GM12878 (cell line): ENCODE results near the gene MYMK. TPM values are rescaled to one million over a fixed set of nuclear protein-coding genes. Genes with fewer than 3 reads are reported as not detected.

Experiments used
- ATAC-seq: fragments of 200-7000 bp; cut with Tn5 transposase; 3 replicates; pipeline ENCODE4 v1.9.1; 2020; ENCODE audit warnings: mild to moderate bottlenecking, moderate library complexity
- BruUV-seq: library from RNA; stranded (reverse); fragments of 400-500 nt; replicated peaks from 2 replicates; lab custom pipeline; 2021; lab: Mats Ljungman, UMichigan
- CTCF ChIA-PET: fragments of 300-600 bp; sonication (Branson Sonifier 250); formaldehyde crosslinking; extraction: SDS; loops from one replicate; lab custom pipeline; 2021; ENCODE audit warnings: inconsistent platforms; lab: Yijun Ruan, JAX
- POLR2A ChIA-PET: fragments of 350-600 bp; formaldehyde crosslinking; extraction: SDS; loops from one replicate; lab custom pipeline; 2021; ENCODE audit warnings: inconsistent platforms; lab: Charles Lee
- RAD21 ChIA-PET: fragments of 300-600 bp; sonication (Branson Sonifier 250); formaldehyde crosslinking; loops from one replicate; lab custom pipeline; 2023; ENCODE audit warnings: antibody characterized with exemption; ENCODE audit not compliant: unreplicated experiment; lab: Charles Lee
- SMC1A ChIA-PET: fragments of 300-600 bp; sonication (Branson Sonifier 250); formaldehyde crosslinking; loops from one replicate; lab custom pipeline; 2023; ENCODE audit not compliant: unreplicated experiment, uncharacterized antibody; lab: Charles Lee
- DNase-seq: peaks from one replicate; pipeline ENCODE4 v3.0.0-alpha.2; 2011; ENCODE audit warnings: low read depth, low spot score
- FAIRE-seq: peaks from 3 replicates; lab custom pipeline; 2011; peaks lifted over from hg19 to GRCh38; lab: Jason Lieb, UNC
- H2AFZ ChIP-seq: 2 replicates; pipeline ENCODE4 v1.6.0; 2011; ENCODE audit warnings: low read depth, low read length, control low read depth; ENCODE audit not compliant: control insufficient read depth
- H3K27ac ChIP-seq: 2 replicates; pipeline ENCODE4 v1.5.1; 2011; ENCODE audit warnings: control low read depth; ENCODE audit not compliant: control insufficient read depth, insufficient read depth
- H3K27me3 ChIP-seq, 2 experiments: replicated peaks in 1 of 2; 2 replicates each; pipeline versions ENCODE4 v1.6.0 to v1.6.1; 2011; ENCODE audit warnings: low read length in 1 of 2; ENCODE audit not compliant: control insufficient read depth in 2 of 2, insufficient read depth in 2 of 2
- H3K36me3 ChIP-seq, 2 experiments: 2 replicates each; pipeline ENCODE4 v1.5.1; 2011; ENCODE audit warnings: low read length in 1 of 2; ENCODE audit not compliant: control insufficient read depth in 2 of 2, insufficient read depth in 2 of 2
- H3K4me1 ChIP-seq: 2 replicates; pipeline ENCODE4 v1.6.1; 2011; ENCODE audit warnings: mild to moderate bottlenecking, low read length, moderate library complexity, mixed read lengths; ENCODE audit not compliant: control insufficient read depth, insufficient read depth
- H3K4me2 ChIP-seq: 2 replicates; pipeline ENCODE4 v1.6.0; 2011; ENCODE audit warnings: control low read depth; ENCODE audit not compliant: control insufficient read depth, insufficient read depth
- H3K4me3 ChIP-seq: fragments of 200-600 bp; sonication (generic); 2 replicates; pipeline ENCODE4 v1.5.1; 2016
- H3K79me2 ChIP-seq: 2 replicates; pipeline ENCODE4 v1.6.0; 2011; ENCODE audit warnings: low read length; ENCODE audit not compliant: control insufficient read depth, insufficient read depth
- H3K9ac ChIP-seq: 2 replicates; pipeline ENCODE4 v1.8.0; 2011; ENCODE audit warnings: low read length, control low read depth, mixed read lengths; ENCODE audit not compliant: control insufficient read depth, insufficient read depth
- H3K9me3 ChIP-seq: replicated peaks from 3 replicates; pipeline ENCODE4 v1.5.1; 2011; ENCODE audit warnings: mild to moderate bottlenecking, low read length; ENCODE audit not compliant: control insufficient read depth, insufficient read depth
- H4K20me1 ChIP-seq: 2 replicates; pipeline ENCODE4 v1.6.0; 2011; ENCODE audit not compliant: control insufficient read depth, insufficient read depth
- BRCA1 ChIP-seq: IDR thresholded peaks from 2 replicates; pipeline ENCODE4 v1.6.1; 2011; ENCODE audit warnings: low read depth, low read length, improper control_type of control experiment
- GATAD2B ChIP-seq: fragments of 450-650 bp; conservative IDR thresholded peaks from 2 replicates; pipeline ENCODE4 v1.6.1; 2017; ENCODE audit warnings: low read depth, mild to moderate bottlenecking, moderate library complexity
- HDAC2 ChIP-seq: fragments of 200-600 bp; sonication (generic); IDR thresholded peaks from 2 replicates; pipeline ENCODE4 v1.6.1; 2017
- NFIC ChIP-seq: IDR thresholded peaks from 2 replicates; pipeline ENCODE4 v1.6.1; 2012; ENCODE audit warnings: low read depth, mild to moderate bottlenecking, inconsistent platforms, low read length, moderate library complexity
- NR2C1 ChIP-seq: fragments of 450-650 bp; IDR thresholded peaks from 2 replicates; pipeline ENCODE4 v1.6.1; 2017; ENCODE audit warnings: antibody characterized with exemption, mild to moderate bottlenecking, moderate library complexity
- POLR2AphosphoS2 ChIP-seq: IDR thresholded peaks from 2 replicates; pipeline ENCODE4 v1.6.1; 2011; ENCODE audit warnings: low read depth, mild to moderate bottlenecking, low read length, improper control_type of control experiment, moderate library complexity
- SREBF1 ChIP-seq: IDR thresholded peaks from 2 replicates; pipeline ENCODE4 v1.6.1; 2012; ENCODE audit warnings: mild to moderate bottlenecking, low read length
- TCF12 ChIP-seq: IDR thresholded peaks from 2 replicates; pipeline ENCODE4 v1.6.1; 2011; ENCODE audit warnings: low read depth, mild to moderate bottlenecking, low read length
- WGBS: methylation state at CpG from one replicate; pipeline ENCODE4 v1.1.6; 2016; ENCODE audit warnings: low lambda C conversion rate; ENCODE audit not compliant: insufficient replicate concordance, insufficient coverage; ENCODE audit errors: missing lambda C conversion rate; 5-methylcytosine and 5-hydroxymethylcytosine counted together
- in situ Hi-C: fragments of 300-500 bp; cut with MboI; formaldehyde crosslinking; loops from 9 replicates; pipeline ENCODE4 v1.14.3; 2018; ENCODE audit warnings: mixed read lengths
- intact Hi-C: fragments of 100-400 bp; cut with micrococcal nuclease; formaldehyde crosslinking; loops from one replicate; pipeline ENCODE4 v1.14.2; 2022; ENCODE audit not compliant: unreplicated experiment
- polyA plus RNA-seq, 11 experiments: library from polyadenylated mRNA; depleted of rRNA in 4 of 11; unstranded in 6 of 11; stranded (reverse) in 5 of 11; fragments of >200 nt; fragmentation: Nextera tagmentation in 4 of 11; fragmentation: Illumina TruSeq in 1 of 11; extraction: Ambion mirVana in 4 of 11; extraction: Trizol in 1 of 11; gene quantifications; 1 replicate in 1 of 11; 2 replicates in 10 of 11; pipeline versions ENCODE4 v1.2.1 to v1.2.3, GENCODE V29; 2011 to 2016; ENCODE audit warnings: inconsistent platforms in 2 of 11, missing spikeins in 2 of 11, low read depth in 1 of 11
- total RNA-seq, 4 experiments: library from RNA; depleted of rRNA in 3 of 4; stranded (reverse); fragments of >200 nt in 3 of 4; fragmentation: Illumina TruSeq in 1 of 4; extraction: Trizol in 1 of 4; gene quantifications; 2 replicates each; pipeline versions ENCODE4 v1.2.1 to v1.2.3, GENCODE V29; 2013 to 2021
- TF ChIP-seq, protein P1 (sequence below), 3 experiments: IDR thresholded peaks in 2 of 3; conservative IDR thresholded peaks in 1 of 3; 2 replicates each; pipeline ENCODE4 v1.5.1; 2011; ENCODE audit warnings: low read depth in 3 of 3, low read length in 3 of 3, mild to moderate bottlenecking in 3 of 3, control low read depth in 2 of 3, moderate library complexity in 2 of 3, inconsistent platforms in 1 of 3, mixed read lengths in 1 of 3; ENCODE audit not compliant: control insufficient read depth in 2 of 3, insufficient read depth in 1 of 3; ENCODE audit errors: extremely low read depth in 1 of 3
- TF ChIP-seq, protein P2 (sequence below): fragments of 450-650 bp; IDR thresholded peaks from 2 replicates; pipeline ENCODE4 v1.6.1; 2017; ENCODE audit warnings: low read depth, mild to moderate bottlenecking, moderate library complexity
- TF ChIP-seq, protein P3 (sequence below): fragments of 450-650 bp; formaldehyde crosslinking; IDR thresholded peaks from 2 replicates; pipeline ENCODE4 v1.4.0; 2022; ENCODE audit warnings: mild to moderate bottlenecking, moderate library complexity
- TF ChIP-seq, protein P4 (sequence below): fragments of 450-650 bp; IDR thresholded peaks from 2 replicates; pipeline ENCODE4 v1.6.1; 2014; ENCODE audit warnings: mild to moderate bottlenecking

Gene MYMK
- total and polyA plus RNA-seq, 10 of the 15 experiments (the other 5 are each of a cell fraction or from before 2014, with no cell fraction given): not detected

DNA sequence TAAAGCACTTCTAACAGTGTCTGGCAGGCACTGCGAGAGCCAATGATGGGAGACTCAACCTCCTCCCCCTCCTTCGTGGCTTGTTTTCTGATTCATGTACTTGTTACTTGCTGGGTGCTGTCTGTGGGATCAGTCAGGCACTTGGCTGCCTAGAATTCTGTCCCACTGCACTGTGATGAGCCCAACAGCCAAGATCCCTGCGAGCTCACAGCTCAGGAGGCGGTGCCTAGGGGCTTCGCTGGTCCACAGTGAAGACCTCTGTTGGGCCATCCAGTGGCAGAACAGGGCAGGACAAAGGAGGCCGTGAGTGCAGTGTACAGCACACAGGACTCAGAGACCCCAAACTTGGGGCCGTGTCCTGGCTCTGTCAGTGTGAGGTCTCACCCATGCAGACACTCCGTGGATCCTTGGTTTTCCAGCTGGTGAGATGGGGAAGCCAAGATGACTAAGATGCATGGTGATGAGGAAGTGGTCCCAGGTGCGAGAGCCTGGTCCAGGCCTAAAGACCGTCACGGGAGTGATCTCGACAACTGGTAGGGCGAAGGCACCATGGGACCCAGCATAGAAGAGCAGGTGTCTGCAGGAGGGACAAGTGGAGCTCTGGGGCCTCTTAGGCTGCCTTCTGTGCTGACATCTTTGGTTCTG is 19.5 kb downstream of the MYMK start:
- no peaks in the 10 kb centered on the region for H3K4me1 ChIP-seq
- ChIA-PET POLR2A (no interaction called here), SMC1A (no interaction called here), RAD21 (no interaction called here), CTCF (no interaction called here)
- peaks cover 0 to 2% of the 10 kb centered on the region in 2 experiments; a peak in 2 of 4 replicates for H3K27me3 ChIP-seq
- no peak for DNase-seq
- H3K4me3 ChIP-seq: no peak overlapping the region
- no peak overlapping the region for H2AFZ ChIP-seq
- TF ChIP-seq GATAD2B: no peak
- no peak for TF ChIP-seq BRCA1
- no peak for TF ChIP-seq NFIC
- no peak for TF ChIP-seq POLR2AphosphoS2
- TF ChIP-seq NR2C1: no peak
- no peak for TF ChIP-seq TCF12
- TF ChIP-seq HDAC2: no peak
- TF ChIP-seq, protein P1, sequence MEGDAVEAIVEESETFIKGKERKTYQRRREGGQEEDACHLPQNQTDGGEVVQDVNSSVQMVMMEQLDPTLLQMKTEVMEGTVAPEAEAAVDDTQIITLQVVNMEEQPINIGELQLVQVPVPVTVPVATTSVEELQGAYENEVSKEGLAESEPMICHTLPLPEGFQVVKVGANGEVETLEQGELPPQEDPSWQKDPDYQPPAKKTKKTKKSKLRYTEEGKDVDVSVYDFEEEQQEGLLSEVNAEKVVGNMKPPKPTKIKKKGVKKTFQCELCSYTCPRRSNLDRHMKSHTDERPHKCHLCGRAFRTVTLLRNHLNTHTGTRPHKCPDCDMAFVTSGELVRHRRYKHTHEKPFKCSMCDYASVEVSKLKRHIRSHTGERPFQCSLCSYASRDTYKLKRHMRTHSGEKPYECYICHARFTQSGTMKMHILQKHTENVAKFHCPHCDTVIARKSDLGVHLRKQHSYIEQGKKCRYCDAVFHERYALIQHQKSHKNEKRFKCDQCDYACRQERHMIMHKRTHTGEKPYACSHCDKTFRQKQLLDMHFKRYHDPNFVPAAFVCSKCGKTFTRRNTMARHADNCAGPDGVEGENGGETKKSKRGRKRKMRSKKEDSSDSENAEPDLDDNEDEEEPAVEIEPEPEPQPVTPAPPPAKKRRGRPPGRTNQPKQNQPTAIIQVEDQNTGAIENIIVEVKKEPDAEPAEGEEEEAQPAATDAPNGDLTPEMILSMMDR (IDR thresholded peaks at IDR 0.05 in 2 of 3, conservative IDR thresholded peaks at IDR 0.05 in 1 of 3; ENCODE audit: control insufficient read depth in 2 of 3, extremely low read depth in 1 of 3, insufficient read depth in 1 of 3, low read depth in 3 of 3, low read length in 3 of 3): no peak
- TF ChIP-seq, protein P2, sequence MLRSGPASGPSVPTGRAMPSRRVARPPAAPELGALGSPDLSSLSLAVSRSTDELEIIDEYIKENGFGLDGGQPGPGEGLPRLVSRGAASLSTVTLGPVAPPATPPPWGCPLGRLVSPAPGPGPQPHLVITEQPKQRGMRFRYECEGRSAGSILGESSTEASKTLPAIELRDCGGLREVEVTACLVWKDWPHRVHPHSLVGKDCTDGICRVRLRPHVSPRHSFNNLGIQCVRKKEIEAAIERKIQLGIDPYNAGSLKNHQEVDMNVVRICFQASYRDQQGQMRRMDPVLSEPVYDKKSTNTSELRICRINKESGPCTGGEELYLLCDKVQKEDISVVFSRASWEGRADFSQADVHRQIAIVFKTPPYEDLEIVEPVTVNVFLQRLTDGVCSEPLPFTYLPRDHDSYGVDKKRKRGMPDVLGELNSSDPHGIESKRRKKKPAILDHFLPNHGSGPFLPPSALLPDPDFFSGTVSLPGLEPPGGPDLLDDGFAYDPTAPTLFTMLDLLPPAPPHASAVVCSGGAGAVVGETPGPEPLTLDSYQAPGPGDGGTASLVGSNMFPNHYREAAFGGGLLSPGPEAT: no peak
- TF ChIP-seq, protein P3, sequence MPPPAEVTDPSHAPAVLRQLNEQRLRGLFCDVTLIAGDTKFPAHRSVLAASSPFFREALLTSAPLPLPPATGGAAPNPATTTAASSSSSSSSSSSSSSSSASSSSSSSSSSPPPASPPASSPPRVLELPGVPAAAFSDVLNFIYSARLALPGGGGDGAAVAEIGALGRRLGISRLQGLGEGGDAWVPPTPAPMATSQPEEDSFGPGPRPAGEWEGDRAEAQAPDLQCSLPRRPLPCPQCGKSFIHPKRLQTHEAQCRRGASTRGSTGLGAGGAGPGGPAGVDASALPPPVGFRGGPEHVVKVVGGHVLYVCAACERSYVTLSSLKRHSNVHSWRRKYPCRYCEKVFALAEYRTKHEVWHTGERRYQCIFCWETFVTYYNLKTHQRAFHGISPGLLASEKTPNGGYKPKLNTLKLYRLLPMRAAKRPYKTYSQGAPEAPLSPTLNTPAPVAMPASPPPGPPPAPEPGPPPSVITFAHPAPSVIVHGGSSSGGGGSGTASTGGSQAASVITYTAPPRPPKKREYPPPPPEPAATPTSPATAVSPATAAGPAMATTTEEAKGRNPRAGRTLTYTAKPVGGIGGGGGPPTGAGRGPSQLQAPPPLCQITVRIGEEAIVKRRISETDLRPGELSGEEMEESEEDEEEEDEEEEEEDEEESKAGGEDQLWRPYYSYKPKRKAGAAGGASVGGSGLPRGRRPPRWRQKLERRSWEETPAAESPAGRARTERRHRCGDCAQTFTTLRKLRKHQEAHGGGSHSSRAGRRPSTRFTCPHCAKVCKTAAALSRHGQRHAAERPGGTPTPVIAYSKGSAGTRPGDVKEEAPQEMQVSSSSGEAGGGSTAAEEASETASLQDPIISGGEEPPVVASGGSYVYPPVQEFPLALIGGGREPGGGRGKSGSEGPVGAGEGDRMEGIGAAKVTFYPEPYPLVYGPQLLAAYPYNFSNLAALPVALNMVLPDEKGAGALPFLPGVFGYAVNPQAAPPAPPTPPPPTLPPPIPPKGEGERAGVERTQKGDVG: no peak
- no peak for TF ChIP-seq SREBF1
- TF ChIP-seq, protein P4, sequence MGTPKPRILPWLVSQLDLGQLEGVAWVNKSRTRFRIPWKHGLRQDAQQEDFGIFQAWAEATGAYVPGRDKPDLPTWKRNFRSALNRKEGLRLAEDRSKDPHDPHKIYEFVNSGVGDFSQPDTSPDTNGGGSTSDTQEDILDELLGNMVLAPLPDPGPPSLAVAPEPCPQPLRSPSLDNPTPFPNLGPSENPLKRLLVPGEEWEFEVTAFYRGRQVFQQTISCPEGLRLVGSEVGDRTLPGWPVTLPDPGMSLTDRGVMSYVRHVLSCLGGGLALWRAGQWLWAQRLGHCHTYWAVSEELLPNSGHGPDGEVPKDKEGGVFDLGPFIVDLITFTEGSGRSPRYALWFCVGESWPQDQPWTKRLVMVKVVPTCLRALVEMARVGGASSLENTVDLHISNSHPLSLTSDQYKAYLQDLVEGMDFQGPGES: no peak
- 37% methylated on average over 13 of the region's 13 CpGs for WGBS
- no peak for FAIRE-seq
- H3K27ac ChIP-seq: no peak overlapping the region
- in situ Hi-C loops (no loop called here), intact Hi-C loops (no loop called here)
- no peak overlapping the region for H3K9ac ChIP-seq
- peaks cover 7% of the 10 kb centered on the region; the same call in 2 of the 3 replicates for H3K9me3 ChIP-seq
- no peaks in the 10 kb centered on the region for H4K20me1 ChIP-seq
- no TSS peak for BruUV-seq
- H3K4me2 ChIP-seq: no peak overlapping the region
- H3K36me3 ChIP-seq: no peaks in the 10 kb centered on the region
- no peaks in the 10 kb centered on the region for H3K79me2 ChIP-seq
- no peak for ATAC-seq
